Panc1 (cell line): ENCODE measurements around the gene RHEBL1. TPM values are rescaled to one million over a fixed set of nuclear protein-coding genes. Genes with fewer than 3 reads are reported as not detected.

ENCODE experiments used
- ATAC-seq: fragments of 200-7000 bp; cut with Tn5 transposase; 2 replicates; pipeline ENCODE4 v1.9.1; 2020; ENCODE audit warnings: mild to moderate bottlenecking, moderate library complexity
- BruUV-seq: library from RNA; stranded (reverse); fragments of 400-500 nt; replicated peaks from 2 replicates; lab custom pipeline; 2021; lab: Mats Ljungman, UMichigan
- CTCF ChIA-PET: fragments of 300-600 bp; sonication (Branson Sonifier 250); formaldehyde crosslinking; loops from one replicate; lab custom pipeline; 2022; ENCODE audit warnings: antibody characterized with exemption; lab: Charles Lee
- POLR2A ChIA-PET: fragments of 300-600 bp; sonication (Branson Sonifier 250); formaldehyde crosslinking; loops from one replicate; lab custom pipeline; 2022; ENCODE audit warnings: antibody characterized with exemption; lab: Charles Lee
- DNase-seq: peaks from one replicate; pipeline ENCODE4 v3.0.0-alpha.2; 2010; ENCODE audit warnings: low read depth, low spot score
- H3K27ac ChIP-seq: 2 replicates; pipeline ENCODE4 v1.5.1; 2011; ENCODE audit warnings: mild to moderate bottlenecking, low read length, inconsistent platforms
- H3K27me3 ChIP-seq: fragments of 200-500 bp; sonication (Bioruptor generic); 2 replicates; pipeline ENCODE4 v1.6.0; 2014; ENCODE audit warnings: low read length, inconsistent platforms; ENCODE audit not compliant: control insufficient read depth, insufficient read depth
- H3K36me3 ChIP-seq: fragments of 200-500 bp; sonication (Bioruptor generic); 2 replicates; pipeline ENCODE4 v1.5.1; 2014; ENCODE audit warnings: inconsistent platforms, mild to moderate bottlenecking, low read length, moderate library complexity; ENCODE audit not compliant: control insufficient read depth, insufficient read depth
- H3K4me1 ChIP-seq: 2 replicates; pipeline ENCODE4 v1.5.1; 2011; ENCODE audit warnings: inconsistent platforms, mild to moderate bottlenecking, low read length, moderate library complexity; ENCODE audit not compliant: control insufficient read depth, insufficient read depth
- H3K4me3 ChIP-seq, 2 experiments: 2 replicates each; pipeline ENCODE4 v1.5.1; 2011 to 2012; ENCODE audit warnings: low read depth in 2 of 2, low read length in 2 of 2, mild to moderate bottlenecking in 2 of 2, inconsistent platforms in 1 of 2, moderate library complexity in 1 of 2
- H3K9me3 ChIP-seq: fragments of 200-500 bp; sonication (Bioruptor generic); 2 replicates; pipeline ENCODE4 v1.5.1; 2014; ENCODE audit warnings: low read depth, mild to moderate bottlenecking, inconsistent platforms, low read length, moderate library complexity; ENCODE audit not compliant: control insufficient read depth, insufficient read depth
- CTCF ChIP-seq: fragments of 450-650 bp; IDR thresholded peaks from 2 replicates; pipeline ENCODE4 v1.5.1; 2017; ENCODE audit warnings: mild to moderate bottlenecking
- POLR2AphosphoS5 ChIP-seq: IDR thresholded peaks from 2 replicates; pipeline ENCODE4 v1.6.1; 2012; ENCODE audit warnings: mild to moderate bottlenecking, low read depth, low read length, moderate library complexity
- REST ChIP-seq, 2 experiments: IDR thresholded peaks; 2 replicates each; pipeline ENCODE4 v1.6.1; 2011 to 2012; ENCODE audit warnings: low read depth in 2 of 2, control low read depth in 1 of 2, low read length in 1 of 2, mild to moderate bottlenecking in 1 of 2, moderate library complexity in 1 of 2; ENCODE audit not compliant: insufficient read depth in 1 of 2
- SIN3A ChIP-seq: IDR thresholded peaks from 2 replicates; pipeline ENCODE4 v1.6.1; 2012; ENCODE audit warnings: low read depth, mild to moderate bottlenecking, low read length, moderate library complexity, borderline replicate concordance; ENCODE audit not compliant: insufficient read depth
- TCF7L2 ChIP-seq: IDR thresholded peaks from 2 replicates; pipeline ENCODE4 v1.6.1; 2011; ENCODE audit warnings: mild to moderate bottlenecking, low read depth, low read length, inconsistent platforms
- in situ Hi-C: cut with HindIII; loops from 2 replicates; pipeline ENCODE4 v1.10.0; 2016; ENCODE audit warnings: low sequenced_read_pairs, low pct_unique_long_range_greater_than_20kb
- intact Hi-C: fragments of 100-400 bp; cut with micrococcal nuclease; formaldehyde crosslinking; loops from one replicate; pipeline ENCODE4 v1.10.0; 2022; ENCODE audit not compliant: unreplicated experiment
- total RNA-seq: library from RNA; stranded (reverse); gene quantifications from one replicate; pipeline ENCODE4 v1.2.1, GENCODE V29; 2021; ENCODE audit not compliant: unreplicated experiment

Gene RHEBL1
- total RNA-seq, 1 experiment from 2014 or later, result 4.7 TPM

GRCh38 chr12:49061157-49061650 lies 8.6 kb downstream of the RHEBL1 start:
- peak overlapping the region; percentile 84 for H3K27ac ChIP-seq
- intact Hi-C loops, result loop anchor here (5.0 kb wide), 1 partner anchor 61 kb away; no protein-coding TSS in a partner anchor
- TSS peak; percentile 88 for BruUV-seq
- H3K27me3 ChIP-seq, result no peaks in the 10 kb centered on the region
- in situ Hi-C loops, result no loop called here
- ChIA-PET CTCF (no interaction called here), POLR2A (no interaction called here)
- no peak for DNase-seq
- peaks cover 24% of the 10 kb centered on the region for H3K4me1 ChIP-seq
- no peaks in the 10 kb centered on the region; the same call in 1 of the 2 replicates for H3K36me3 ChIP-seq
- no peak; the same call in 1 of the 2 replicates for ATAC-seq
- TF ChIP-seq CTCF (no peak), SIN3A (no peak; the same call in 1 of the 2 replicates), REST (IDR thresholded peaks at IDR 0.05; ENCODE audit: insufficient read depth in 1 of 2, low read depth in 2 of 2, low read length in 1 of 2) (no peak), TCF7L2 (no peak), POLR2AphosphoS5 (no peak)
- H3K9me3 ChIP-seq, result no peaks in the 10 kb centered on the region
- H3K4me3 ChIP-seq, result peak overlapping the region; percentile 93 to 97

- intact Hi-C loops, result loop anchor here (5.0 kb wide), 1 partner anchor 62 kb away; no protein-coding TSS in a partner anchor
- TSS peak; percentile 59 for BruUV-seq
- TF ChIP-seq POLR2AphosphoS5, result peak; percentile 59
- TF ChIP-seq REST (IDR thresholded peaks at IDR 0.05; ENCODE audit: insufficient read depth in 1 of 2, low read depth in 2 of 2, low read length in 1 of 2), result peak; percentile 30 to 35; a peak in 1 of 4 replicates
- no peak for TF ChIP-seq CTCF
- peak; percentile 60 for TF ChIP-seq SIN3A
- peak; percentile 48; the same call in 1 of the 2 replicates for TF ChIP-seq TCF7L2
- Histone ChIP-seq H3K27me3 (no peaks in the 10 kb centered on the region), H3K36me3 (no peaks in the 10 kb centered on the region; the same call in 1 of the 2 replicates), H3K4me3 (peak within 1 kb of the TSS; percentile 93 to 97), H3K4me1 (peaks cover 30% of the 10 kb centered on the region), H3K27ac (peak within 1 kb of the TSS; percentile 84), H3K9me3 (no peaks in the 10 kb centered on the region)
- ATAC-seq, result peak; percentile 84
- peak; percentile 75 for DNase-seq
- in situ Hi-C loops, result no loop called here
- CTCF ChIA-PET, result no interaction called here
- POLR2A ChIA-PET, result no interaction called here
Observed at GRCh38 chr12:49060237-49061156, 9.3 kb downstream of the RHEBL1 start, which contains the start of gene KMT2D. Gene KMT2D (minus strand): TSS chr12:49060794. CDS start chr12:49055324, 5,470 bp downstream.
